H9 (cell line): ENCODE data around the gene CCDC138. TPM values are rescaled to one million over a fixed set of nuclear protein-coding genes. Genes with fewer than 3 reads are reported as not detected.
A peak's percentile ranks its signal among the peaks of the same experiment; 100 is the strongest.

Experiments used
- DNase-seq: peaks from one replicate; pipeline ENCODE4 v3.0.0-alpha.2; 2017
- H2AFZ ChIP-seq: one replicate; pipeline ENCODE4 v1.6.1; 2013; ENCODE audit warnings: mild to moderate bottlenecking, low read length, control low read depth, moderate library complexity
- H2AK5ac ChIP-seq: 2 replicates; pipeline ENCODE4 v1.6.1; 2013; ENCODE audit warnings: low read length, control low read depth, mixed read lengths; ENCODE audit not compliant: insufficient read length
- H2BK120ac ChIP-seq: one replicate; pipeline ENCODE4 v1.6.1; 2013; ENCODE audit warnings: low read depth, mild to moderate bottlenecking, low read length, control low read depth, inconsistent platforms; ENCODE audit not compliant: poor library complexity, severe bottlenecking
- H2BK12ac ChIP-seq: 2 replicates; pipeline ENCODE4 v1.6.1; 2013; ENCODE audit warnings: low read length, control low read depth, mixed read lengths, low read depth; ENCODE audit not compliant: insufficient read length
- H2BK15ac ChIP-seq: 2 replicates; pipeline ENCODE4 v1.6.1; 2013; ENCODE audit warnings: low read depth, low read length, control low read depth
- H2BK20ac ChIP-seq: one replicate; pipeline ENCODE4 v1.6.1; 2013; ENCODE audit warnings: low read depth, mild to moderate bottlenecking, low read length, control low read depth, inconsistent platforms; ENCODE audit not compliant: poor library complexity, severe bottlenecking
- H2BK5ac ChIP-seq: 2 replicates; pipeline ENCODE4 v1.6.1; 2013; ENCODE audit warnings: low read length, control low read depth, mixed read lengths; ENCODE audit not compliant: insufficient read length
- H3K14ac ChIP-seq: 2 replicates; pipeline ENCODE4 v1.6.1; 2013; ENCODE audit warnings: low read length, control low read depth; ENCODE audit not compliant: insufficient read depth
- H3K18ac ChIP-seq: 2 replicates; pipeline ENCODE4 v1.6.1; 2013; ENCODE audit warnings: low read depth, mild to moderate bottlenecking, mixed read lengths, low read length, control low read depth; ENCODE audit not compliant: insufficient read length
- H3K23ac ChIP-seq: 2 replicates; pipeline ENCODE4 v1.6.1; 2013; ENCODE audit warnings: low read length, control low read depth, mixed read lengths, low read depth; ENCODE audit not compliant: insufficient read length
- H3K23me2 ChIP-seq: 2 replicates; pipeline ENCODE4 v1.6.1; 2013; ENCODE audit warnings: low read depth, mild to moderate bottlenecking, mixed read lengths, low read length, control low read depth; ENCODE audit not compliant: insufficient read length, poor library complexity, severe bottlenecking
- H3K27ac ChIP-seq: 2 replicates; pipeline ENCODE4 v1.5.1; 2013; ENCODE audit warnings: low read length, control low read depth, mixed read lengths, low read depth; ENCODE audit not compliant: insufficient read length
- H3K27me3 ChIP-seq: 2 replicates; pipeline ENCODE4 v1.6.1; 2013; ENCODE audit warnings: low read length, control low read depth, inconsistent platforms; ENCODE audit not compliant: insufficient read depth
- H3K4ac ChIP-seq: 2 replicates; pipeline ENCODE4 v1.6.1; 2013; ENCODE audit warnings: low read depth, mild to moderate bottlenecking, control low read depth, inconsistent platforms, low read length, moderate library complexity
- H3K4me1 ChIP-seq: 2 replicates; pipeline ENCODE4 v1.6.1; 2013; ENCODE audit warnings: low read length, control low read depth, inconsistent platforms; ENCODE audit not compliant: insufficient read depth
- H3K4me2 ChIP-seq: 2 replicates; pipeline ENCODE4 v1.6.1; 2013; ENCODE audit warnings: low read length, control low read depth, mixed read lengths; ENCODE audit not compliant: insufficient read length, insufficient read depth
- H3K56ac ChIP-seq: 2 replicates; pipeline ENCODE4 v1.6.1; 2013; ENCODE audit warnings: low read depth, mild to moderate bottlenecking, mixed read lengths, low read length, control low read depth; ENCODE audit not compliant: insufficient read length
- H3K79me1 ChIP-seq: 2 replicates; pipeline ENCODE4 v1.6.1; 2013; ENCODE audit warnings: low read depth, mild to moderate bottlenecking, moderate library complexity, low read length, control low read depth, inconsistent platforms; ENCODE audit not compliant: insufficient read depth, poor library complexity, severe bottlenecking
- H3K79me2 ChIP-seq: 2 replicates; pipeline ENCODE4 v1.6.1; 2013; ENCODE audit warnings: low read length, control low read depth, inconsistent platforms; ENCODE audit not compliant: insufficient read depth
- H3K9ac ChIP-seq: 2 replicates; pipeline ENCODE4 v1.6.1; 2013; ENCODE audit warnings: low read length, control low read depth, mixed read lengths; ENCODE audit not compliant: insufficient read length; ENCODE audit errors: extremely low read depth
- H3K9me3 ChIP-seq: one replicate; pipeline ENCODE4 v1.6.1; 2013; ENCODE audit warnings: low read depth, low read length, inconsistent platforms; ENCODE audit not compliant: control insufficient read depth
- H3T11ph ChIP-seq: one replicate; pipeline ENCODE4 v1.6.1; 2013; ENCODE audit warnings: mild to moderate bottlenecking, low read length, control low read depth, inconsistent platforms
- H4K20me1 ChIP-seq: one replicate; pipeline ENCODE4 v1.6.1; 2013; ENCODE audit not compliant: control insufficient read depth, insufficient read length, insufficient read depth
- H4K5ac ChIP-seq: 2 replicates; pipeline ENCODE4 v1.6.1; 2013; ENCODE audit warnings: low read depth, mild to moderate bottlenecking, mixed read lengths, low read length, control low read depth; ENCODE audit not compliant: insufficient read length
- H4K8ac ChIP-seq: replicated peaks from 2 replicates; pipeline ENCODE4 v1.6.1; 2013; ENCODE audit warnings: low read length, control low read depth, mixed read lengths, low read depth; ENCODE audit not compliant: insufficient read length
- H4K91ac ChIP-seq: 2 replicates; pipeline ENCODE4 v1.6.1; 2013; ENCODE audit warnings: low read depth, mild to moderate bottlenecking, moderate library complexity, mixed read lengths, low read length, control low read depth; ENCODE audit not compliant: insufficient read length
- H3K27ac Mint-ChIP-seq, 3 experiments: 2 replicates in 2 of 3; 3 replicates in 1 of 3; pipeline ENCODE4 v1.8.0; 2020 to 2021; ENCODE audit warnings: mixed read lengths in 3 of 3, mild to moderate bottlenecking in 1 of 3, moderate library complexity in 1 of 3
- H3K27me3 Mint-ChIP-seq: 2 replicates; pipeline ENCODE4 v1.8.0; 2021; ENCODE audit warnings: low read depth, mild to moderate bottlenecking, moderate library complexity, mixed read lengths
- H3K36me3 Mint-ChIP-seq, 3 experiments: 2 replicates in 2 of 3; 3 replicates in 1 of 3; pipeline ENCODE4 v1.8.0; 2020 to 2021; ENCODE audit warnings: low read depth in 3 of 3, mixed read lengths in 3 of 3; ENCODE audit not compliant: insufficient read depth in 1 of 3
- H3K4me1 Mint-ChIP-seq, 2 experiments: 2 replicates each; pipeline ENCODE4 v1.8.0; 2020; ENCODE audit warnings: mixed read lengths in 2 of 2
- H3K4me3 Mint-ChIP-seq, 2 experiments: 2 replicates in 1 of 2; 3 replicates in 1 of 2; pipeline ENCODE4 v1.8.0; 2020 to 2021; ENCODE audit warnings: mild to moderate bottlenecking in 2 of 2, mixed read lengths in 2 of 2, moderate library complexity in 1 of 2
- H3K9me3 Mint-ChIP-seq, 2 experiments: 2 replicates in 1 of 2; 3 replicates in 1 of 2; pipeline ENCODE4 v1.8.0; 2020; ENCODE audit warnings: mild to moderate bottlenecking in 2 of 2, mixed read lengths in 2 of 2, moderate library complexity in 1 of 2
- CTCF ChIP-seq: fragments of 200-600 bp; sonication (generic); conservative IDR thresholded peaks from 3 replicates; pipeline ENCODE4 v1.8.0; 2021; ENCODE audit warnings: antibody characterized with exemption, mild to moderate bottlenecking
- WGBS: extraction: QIAGEN DNeasy Blood & Tissue Kit; methylation state at CpG from one replicate; pipeline ENCODE4 v1.1.7; 2013; ENCODE audit warnings: missing lambda C conversion rate, low lambda C conversion rate, mixed read lengths; ENCODE audit not compliant: insufficient read length; ENCODE audit errors: extremely low coverage; 5-methylcytosine and 5-hydroxymethylcytosine counted together
- total RNA-seq: library from RNA; stranded (reverse); gene quantifications from 2 replicates; pipeline ENCODE4 v1.2.1, GENCODE V29; 2021

The CCDC138 gene
- total RNA-seq, 1 experiment from 2014 or later = 32.7 TPM

GRCh38 chr2:108786008-108786353, 590 bp upstream of the CCDC138 start:
- H3K4me1 ChIP-seq = no peaks in the 10 kb centered on the region
- H4K8ac ChIP-seq = no peak overlapping the region
- H3K4me3 Mint-ChIP-seq = peak overlapping the region; percentile 87 to 91
- peaks cover 9 to 18% of the 10 kb centered on the region in 2 experiments for H3K4me1 Mint-ChIP-seq
- H3K27ac ChIP-seq = no peak overlapping the region
- H3K27me3 ChIP-seq = no peaks in the 10 kb centered on the region
- no peak overlapping the region for H3K18ac ChIP-seq
- H4K5ac ChIP-seq = no peak overlapping the region
- peaks cover 3% of the 10 kb centered on the region; the same call in 1 of the 2 replicates for H3K79me2 ChIP-seq
- H3K56ac ChIP-seq = no peak overlapping the region
- no peak overlapping the region for H2BK15ac ChIP-seq
- no peak overlapping the region for H2BK12ac ChIP-seq
- no peak for TF ChIP-seq CTCF
- peak overlapping the region; percentile 71 for H3K4me2 ChIP-seq
- H3K9ac ChIP-seq = peak overlapping the region; percentile 15
- H3K23me2 ChIP-seq = peaks cover 4% of the 10 kb centered on the region
- DNase-seq = no peak
- no peak overlapping the region for H4K91ac ChIP-seq
- H3K14ac ChIP-seq = no peak overlapping the region; the same call in 1 of the 2 replicates
- H3K9me3 ChIP-seq = no peaks in the 10 kb centered on the region
- no peak overlapping the region for H2BK20ac ChIP-seq
- H3K36me3 Mint-ChIP-seq = peaks cover 17 to 44% (median 41%) of the 10 kb centered on the region in 3 experiments; a peak in 6 of 7 replicates
- no peak overlapping the region for H3K4ac ChIP-seq
- H2BK120ac ChIP-seq = no peak overlapping the region
- no peak overlapping the region for H2BK5ac ChIP-seq
- H4K20me1 ChIP-seq = no peaks in the 10 kb centered on the region
- H2AFZ ChIP-seq = no peak overlapping the region
- no peaks in the 10 kb centered on the region; the same call in 1 of the 2 replicates for H3K27me3 Mint-ChIP-seq
- no peaks in the 10 kb centered on the region for H3K9me3 Mint-ChIP-seq
- H3K23ac ChIP-seq = no peak overlapping the region
- no CpG with 5 or more reads among the region's 1 CpG for WGBS
- H2AK5ac ChIP-seq = no peak overlapping the region
- H3T11ph ChIP-seq = no peak overlapping the region
- H3K27ac Mint-ChIP-seq = peak overlapping the region in 2 of 3 experiments; percentile 97 to 99; a peak in 5 of 7 replicates
- H3K79me1 ChIP-seq = no peaks in the 10 kb centered on the region
